Activated CD8-positive, alpha-beta memory T cell treated with anti-CD3 and anti-CD28 coated beads, Interleukin-2, amount 50 U/mL, for 4 hours (primary cell): ENCODE results near the gene FANCC.

Source experiments
- DNase-seq: peaks from one replicate; pipeline ENCODE4 v3.0.0-alpha.2; 2020

The FANCC gene

GRCh38 chr9:95138474-95138873 is 179.0 kb downstream of the FANCC start:
- DNase-seq: no peak

GRCh38 chr9:95137587-95138145 is 179.8 kb downstream of the FANCC start:
- DNase-seq: no peak

- no peak for DNase-seq
Measured at GRCh38 chr9:95135756-95136155, 181.8 kb downstream of the FANCC start.

GRCh38 chr9:95134457-95134881 is 183.0 kb downstream of the FANCC start:
- no peak for DNase-seq

GRCh38 chr9:95133325-95133705 is 184.2 kb downstream of the FANCC start:
- no peak for DNase-seq

GRCh38 chr9:95132366-95133324 is 184.9 kb downstream of the FANCC start:
- DNase-seq: no peak

- peak; percentile 37 for DNase-seq
Measured at GRCh38 chr9:95131023-95131943, 186.2 kb downstream of the FANCC start.

- no peak for DNase-seq
Measured at GRCh38 chr9:95130484-95130883, 187.0 kb downstream of the FANCC start.

- DNase-seq: no peak
Measured at GRCh38 chr9:95129476-95130291, 187.8 kb downstream of the FANCC start.

GRCh38 chr9:95128177-95128524 is 189.4 kb downstream of the FANCC start:
- DNase-seq: no peak

GRCh38 chr9:95127249-95128176 is 190.0 kb downstream of the FANCC start:
- peak; percentile 72 for DNase-seq

GRCh38 chr9:95126739-95127138 is 190.8 kb downstream of the FANCC start:
- DNase-seq: no peak

- DNase-seq: no peak
Measured at GRCh38 chr9:95125652-95126051, 191.9 kb downstream of the FANCC start.

- no peak for DNase-seq
Measured at GRCh38 chr9:95124582-95125367, 192.7 kb downstream of the FANCC start.

- no peak for DNase-seq
Measured at GRCh38 chr9:95120781-95121370, 196.6 kb downstream of the FANCC start.

- no peak for DNase-seq
Measured at GRCh38 chr9:95118596-95118995, 198.9 kb downstream of the FANCC start.

- no peak for DNase-seq
Measured at GRCh38 chr9:95116808-95117204, 200.7 kb downstream of the FANCC start.

GRCh38 chr9:95116002-95116807 is 201.3 kb downstream of the FANCC start:
- DNase-seq: no peak

GRCh38 chr9:95115104-95115503 is 202.4 kb downstream of the FANCC start:
- no peak for DNase-seq
